HG02870 (cell line): Measurements from ENCODE around the gene HDDC3.
"Not testable (repeated sequence)": the region's sequence is repeated elsewhere in the genome, so short reads cannot be mapped to it uniquely, and the experiment has no call there.

Experiments used
- ATAC-seq: cut with Tn5 transposase; IDR thresholded peaks from one replicate; pipeline ENCODE4 v1.9.1; 2021; ENCODE audit warnings: mild to moderate bottlenecking, moderate library complexity; ENCODE audit not compliant: unreplicated experiment

Gene HDDC3

DNA sequence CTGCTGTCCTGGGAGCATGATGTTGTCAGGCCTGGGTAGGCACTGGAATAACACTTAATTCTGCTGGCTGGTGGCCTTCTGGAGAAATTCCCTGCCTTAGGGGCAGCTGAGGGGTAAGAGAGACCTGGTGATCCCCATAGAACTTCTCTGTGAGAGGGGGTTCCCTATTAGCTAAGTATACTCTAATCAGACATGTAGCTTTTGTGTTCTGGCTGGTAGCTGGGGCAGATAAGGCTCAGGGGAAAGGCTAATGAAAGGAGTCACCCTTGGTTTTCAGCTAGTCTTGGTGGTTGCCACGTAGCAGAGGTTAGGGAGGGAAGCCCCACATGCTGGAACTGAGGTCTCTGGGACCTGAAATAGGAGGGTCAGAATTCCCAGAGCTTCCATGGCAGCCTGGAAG, 952 bp upstream of the HDDC3 start:
- ATAC-seq: no peak

DNA sequence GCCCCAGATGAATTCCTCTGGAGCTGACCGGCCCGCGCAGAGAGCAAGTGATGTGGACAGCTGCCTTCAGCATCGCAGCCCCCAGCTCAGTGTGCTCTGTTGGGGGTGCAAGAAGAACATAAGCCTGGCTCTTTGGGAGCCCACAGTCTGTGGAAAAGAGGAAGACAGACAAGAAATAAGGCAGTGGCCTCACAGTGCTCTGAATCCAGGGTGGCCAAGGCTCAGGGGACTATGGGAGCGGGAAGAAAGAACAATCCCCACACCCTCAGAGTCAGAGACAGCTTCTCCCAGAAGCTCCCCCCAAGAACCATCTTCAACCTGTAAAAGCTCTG, 277 bp upstream of the HDDC3 start:
- no peak for ATAC-seq

DNA sequence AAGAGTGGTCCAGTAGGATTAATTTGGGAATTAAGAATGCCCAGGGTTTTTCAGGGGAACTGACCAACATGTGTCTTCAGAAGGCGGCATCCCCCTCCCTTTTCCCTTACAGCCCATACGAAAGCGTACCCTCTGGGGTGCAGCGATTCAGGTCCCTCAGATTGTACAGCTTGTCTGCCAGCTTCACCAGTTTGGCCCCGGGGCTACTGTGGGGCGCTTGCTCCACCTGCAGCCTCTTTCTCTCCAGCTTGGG, 848 bp downstream of the HDDC3 start:
- no peak for ATAC-seq

DNA sequence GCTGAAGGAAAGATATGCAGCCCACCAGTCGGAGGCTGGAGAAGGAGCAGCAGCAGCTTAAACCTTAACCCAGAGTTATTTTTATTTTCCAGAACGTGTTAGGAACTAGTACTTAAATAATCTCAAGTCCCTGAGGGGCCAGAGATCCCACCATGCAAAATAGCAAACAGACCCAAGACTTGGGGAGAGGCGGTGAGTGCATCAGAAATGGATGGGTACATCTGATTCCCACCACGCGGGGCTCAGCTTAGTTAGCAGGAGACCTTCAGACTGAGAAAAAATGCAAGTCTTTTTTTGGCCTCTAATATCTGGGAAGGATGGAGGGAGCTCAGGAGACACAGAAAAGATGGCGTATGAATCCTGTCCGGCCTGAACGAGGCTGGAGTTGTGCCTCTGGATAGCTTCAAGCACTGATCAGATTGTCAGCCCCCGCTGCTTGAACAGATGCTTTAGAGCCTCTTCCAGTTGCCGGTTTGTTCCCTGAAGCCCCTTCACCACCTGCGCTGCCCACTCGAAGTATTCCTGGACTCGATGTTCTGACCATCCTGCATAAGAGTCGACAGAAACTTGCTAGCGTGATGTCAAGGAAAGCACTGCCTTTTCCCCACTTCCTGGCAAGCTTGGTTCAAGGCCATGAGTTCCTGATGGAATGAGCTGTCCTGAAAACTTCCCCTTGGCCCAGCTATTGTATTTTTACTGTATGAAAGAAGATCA, 1.3 kb downstream of the HDDC3 start:
- ATAC-seq: no peak

DNA sequence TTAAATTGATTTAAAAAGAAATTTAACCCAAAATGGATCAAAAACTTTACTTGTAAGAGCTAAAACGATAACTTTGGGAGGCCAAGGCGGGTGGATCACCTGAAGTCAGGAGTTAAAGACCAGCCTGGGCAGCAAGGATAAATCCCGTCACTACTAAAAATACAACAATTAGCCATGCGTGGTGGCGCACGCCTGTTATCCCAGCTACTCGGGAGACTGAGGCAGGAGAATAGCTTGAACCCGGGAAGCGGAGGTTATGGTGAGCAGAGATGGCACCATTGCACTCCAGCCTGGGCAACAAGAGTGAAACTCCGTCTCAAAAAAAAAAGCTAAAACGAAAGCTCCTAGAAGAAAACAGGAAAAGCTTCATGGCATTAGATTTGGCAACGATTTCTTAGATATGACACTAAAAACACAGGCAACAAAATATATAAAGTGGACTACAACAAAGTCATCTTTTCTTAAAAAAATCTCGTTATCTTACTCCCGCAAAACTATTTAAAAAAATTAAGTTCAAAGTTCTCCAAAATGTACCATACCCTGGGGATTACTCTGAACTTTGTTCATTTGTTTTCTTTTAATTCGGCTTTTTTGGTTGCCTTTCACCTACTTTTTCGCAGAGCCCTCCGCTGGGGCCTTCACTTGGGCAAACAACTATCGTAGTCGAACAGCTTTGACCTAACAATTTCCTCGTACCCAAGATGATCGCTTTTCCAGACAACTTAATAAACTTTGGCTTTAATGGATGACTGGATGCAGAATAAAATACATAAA, 2.9 kb downstream of the HDDC3 start:
- ATAC-seq: no peak

DNA sequence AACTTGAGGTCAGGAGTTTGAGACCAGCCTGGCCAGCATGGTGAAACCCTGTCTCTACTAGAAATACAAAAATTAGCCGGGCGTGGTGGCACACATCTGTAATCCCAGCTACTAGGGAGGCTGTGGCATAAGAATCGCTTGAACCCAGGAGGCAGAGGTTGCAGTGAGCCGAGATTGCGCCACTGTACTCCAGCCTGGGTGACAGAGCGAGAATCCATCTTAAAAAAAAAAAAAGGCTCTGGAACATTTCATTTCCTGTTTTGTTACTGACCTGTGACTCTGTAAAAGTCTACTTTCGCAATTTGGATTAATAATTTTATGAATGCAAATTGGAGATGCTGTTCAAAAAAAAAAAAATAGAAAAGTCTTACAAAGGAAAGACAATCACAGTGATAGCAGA, 4.2 kb downstream of the HDDC3 start:
- ATAC-seq: not testable (repeated sequence)

DNA sequence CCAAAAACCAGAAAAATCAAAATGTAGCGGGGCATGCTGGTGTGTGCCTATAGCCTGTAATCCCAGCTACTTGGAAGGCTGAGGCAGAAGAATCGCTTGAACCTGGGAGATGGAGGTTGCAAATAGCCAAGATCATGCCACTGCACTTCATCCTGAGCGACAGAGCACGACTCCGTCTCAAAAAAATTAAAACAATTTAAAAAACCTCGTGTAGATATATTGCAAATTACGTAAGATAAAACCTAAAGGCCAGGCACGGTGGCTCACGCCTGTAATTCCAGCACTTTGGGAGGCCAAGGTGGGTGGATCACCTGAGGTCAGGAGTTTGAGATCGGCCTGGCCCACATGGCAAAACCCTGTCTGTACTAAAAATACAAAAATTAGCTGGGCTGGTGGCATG, 5.6 kb downstream of the HDDC3 start:
- ATAC-seq: not testable (repeated sequence)

DNA sequence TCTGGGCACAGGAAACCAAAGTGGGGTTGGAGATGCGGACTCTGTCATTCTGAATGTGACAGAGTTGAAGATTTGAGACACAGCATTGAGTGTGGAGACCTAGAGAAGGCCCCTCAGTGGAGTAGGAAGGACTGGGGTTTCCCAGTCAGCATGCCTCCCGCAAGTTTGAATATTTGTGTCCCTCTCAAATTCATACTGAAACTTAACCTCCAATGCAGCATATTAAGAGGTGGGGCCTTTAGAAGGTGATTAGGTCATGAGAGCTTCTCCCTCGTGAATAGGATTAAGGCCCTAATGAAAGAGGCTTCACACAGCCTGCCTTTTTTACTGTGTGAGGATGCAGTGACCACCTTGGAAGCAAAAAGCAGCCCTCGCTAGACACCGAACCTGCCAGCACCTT, 8.0 kb downstream of the HDDC3 start:
- ATAC-seq: peak; percentile 78

GRCh38 chr15:90922712-90923322, 9.5 kb downstream of the HDDC3 start:
- peak; percentile 80 for ATAC-seq

GRCh38 chr15:90921887-90922286, 10.5 kb downstream of the HDDC3 start:
- no peak for ATAC-seq

- ATAC-seq: no peak
Observed at GRCh38 chr15:90918835-90919234, 13.5 kb downstream of the HDDC3 start.

- ATAC-seq: no peak
Observed at GRCh38 chr15:90918034-90918788, 14.1 kb downstream of the HDDC3 start.

- no peak for ATAC-seq
Observed at GRCh38 chr15:90917569-90917968, 14.8 kb downstream of the HDDC3 start.

DNA sequence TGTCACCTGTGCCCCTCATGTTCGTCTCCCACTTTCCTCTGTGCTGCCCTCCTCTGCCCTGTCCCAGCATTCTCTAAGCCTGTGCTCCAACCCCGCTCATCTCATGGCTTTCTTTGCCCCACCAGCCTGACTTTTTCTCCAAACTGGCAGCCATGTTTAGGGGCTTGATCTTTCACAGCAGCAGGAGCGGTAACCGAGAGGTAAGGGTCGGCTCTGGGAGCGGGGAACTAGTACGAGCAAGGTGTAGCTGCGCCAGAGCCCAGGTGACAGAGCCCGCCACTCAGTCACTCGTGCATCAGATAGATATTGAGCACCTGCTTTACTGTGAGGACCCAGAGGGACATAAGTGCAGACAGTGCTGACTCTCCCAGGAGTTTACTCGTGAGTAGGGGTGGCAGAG, 15.9 kb downstream of the HDDC3 start:
- no peak for ATAC-seq

- no peak for ATAC-seq
Observed at GRCh38 chr15:90915808-90916440, 16.4 kb downstream of the HDDC3 start.

DNA sequence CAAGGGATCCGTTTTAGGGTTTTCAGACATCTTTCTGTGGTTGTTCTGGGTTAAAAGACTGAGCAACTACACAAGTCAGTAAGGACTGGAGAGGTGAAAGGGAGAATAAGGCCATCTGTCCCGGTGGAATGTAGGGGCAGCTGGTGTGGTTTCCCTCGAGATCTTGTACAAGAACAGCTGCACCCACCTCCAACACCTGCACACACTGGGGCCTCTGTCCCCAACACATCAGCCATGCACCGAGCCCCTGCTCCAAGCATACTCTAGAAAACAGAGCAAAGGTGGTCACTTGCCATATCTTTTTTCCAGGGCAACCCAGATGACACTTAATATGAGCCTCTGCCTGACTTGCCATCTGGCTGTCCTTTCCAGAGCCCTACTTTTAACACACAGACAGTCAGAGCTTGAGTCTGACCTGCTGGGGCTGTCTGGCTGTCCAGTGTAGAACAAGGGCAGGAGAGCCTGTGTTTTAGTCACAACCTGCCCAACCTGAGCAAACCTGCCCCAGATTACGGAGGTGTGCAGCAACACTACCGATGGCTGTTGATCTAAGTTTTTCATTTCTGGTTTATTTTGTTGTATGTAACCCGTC, 17.0 kb downstream of the HDDC3 start:
- no peak for ATAC-seq

DNA sequence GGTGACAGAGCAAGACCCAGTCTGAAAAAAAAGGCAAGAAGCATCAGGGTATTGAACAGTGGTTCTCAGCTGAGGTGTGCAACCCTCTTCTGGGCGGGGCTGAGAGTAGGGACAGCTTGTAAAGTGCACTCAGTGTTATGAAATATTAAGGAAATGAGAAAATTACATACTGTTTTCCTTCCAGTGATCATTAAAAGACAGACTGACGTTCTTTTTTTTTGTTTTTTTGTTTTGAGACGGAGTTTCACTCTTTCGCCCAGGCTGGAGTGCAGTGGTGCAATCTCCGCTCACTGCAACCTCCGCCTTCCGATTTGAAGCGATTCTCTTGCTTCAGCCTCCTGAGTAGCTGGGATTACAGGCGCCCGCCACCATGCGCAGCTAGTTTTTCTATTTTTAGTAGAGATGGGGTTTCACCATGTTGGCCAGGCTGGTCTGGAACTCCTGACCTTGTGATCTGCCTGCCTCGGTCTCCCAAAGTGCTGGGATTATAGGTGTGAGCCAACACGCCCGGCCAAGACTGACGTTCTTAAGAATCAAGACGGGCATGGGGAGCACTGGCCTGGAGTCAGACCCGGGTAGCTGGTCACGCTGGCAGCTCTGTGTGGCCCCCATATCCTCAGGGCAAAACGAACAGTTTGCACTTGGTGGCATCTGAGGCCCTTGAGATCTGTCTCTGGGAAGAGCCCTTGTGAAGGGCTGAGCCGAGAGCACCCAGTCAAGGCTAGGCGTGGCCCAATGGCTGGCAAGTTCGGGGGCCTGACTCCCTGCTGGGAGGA, 17.9 kb downstream of the HDDC3 start:
- ATAC-seq: no peak

DNA sequence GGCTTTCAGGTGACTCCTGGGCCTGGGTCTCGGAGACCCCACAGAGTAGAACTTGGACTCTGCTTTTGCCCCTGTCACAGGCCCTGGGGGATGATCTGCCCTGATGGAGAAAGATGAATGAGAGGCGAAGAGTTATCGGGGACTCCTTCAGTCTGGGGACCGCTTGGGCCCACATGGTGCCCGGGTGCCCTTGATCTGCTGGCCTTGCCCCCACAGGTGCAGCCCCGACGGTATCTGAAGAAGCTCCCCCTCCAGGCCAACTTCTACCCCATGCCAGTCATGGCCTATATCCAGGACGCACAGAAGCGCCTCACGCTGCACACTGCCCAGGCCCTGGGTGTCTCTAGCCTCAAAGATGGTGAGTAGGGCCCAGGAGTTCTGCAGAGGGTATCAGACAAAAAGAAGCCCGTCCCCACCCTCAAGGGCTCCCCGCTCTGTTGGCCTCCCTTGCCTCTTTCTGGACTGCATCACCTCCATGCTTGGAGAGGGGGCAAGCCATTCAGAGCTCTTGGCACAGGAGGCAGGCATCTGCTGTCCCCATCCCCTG, 18.9 kb downstream of the HDDC3 start:
- no peak for ATAC-seq

- ATAC-seq: no peak
Observed at GRCh38 chr15:90912770-90913075, 19.6 kb downstream of the HDDC3 start.
